H9 (cell line): Measurements from ENCODE around the gene PARP16. TPM values are rescaled to one million over a fixed set of nuclear protein-coding genes. Genes with fewer than 3 reads are reported as not detected.

Source experiments
- DNase-seq: peaks from one replicate; pipeline ENCODE4 v3.0.0-alpha.2; 2017
- H2AFZ ChIP-seq: one replicate; pipeline ENCODE4 v1.6.1; 2013; ENCODE audit warnings: mild to moderate bottlenecking, low read length, control low read depth, moderate library complexity
- H2AK5ac ChIP-seq: 2 replicates; pipeline ENCODE4 v1.6.1; 2013; ENCODE audit warnings: low read length, control low read depth, mixed read lengths; ENCODE audit not compliant: insufficient read length
- H2BK120ac ChIP-seq: one replicate; pipeline ENCODE4 v1.6.1; 2013; ENCODE audit warnings: low read depth, mild to moderate bottlenecking, low read length, control low read depth, inconsistent platforms; ENCODE audit not compliant: poor library complexity, severe bottlenecking
- H2BK12ac ChIP-seq: 2 replicates; pipeline ENCODE4 v1.6.1; 2013; ENCODE audit warnings: low read length, control low read depth, mixed read lengths, low read depth; ENCODE audit not compliant: insufficient read length
- H2BK15ac ChIP-seq: 2 replicates; pipeline ENCODE4 v1.6.1; 2013; ENCODE audit warnings: low read depth, low read length, control low read depth
- H2BK20ac ChIP-seq: one replicate; pipeline ENCODE4 v1.6.1; 2013; ENCODE audit warnings: low read depth, mild to moderate bottlenecking, low read length, control low read depth, inconsistent platforms; ENCODE audit not compliant: poor library complexity, severe bottlenecking
- H2BK5ac ChIP-seq: 2 replicates; pipeline ENCODE4 v1.6.1; 2013; ENCODE audit warnings: low read length, control low read depth, mixed read lengths; ENCODE audit not compliant: insufficient read length
- H3K14ac ChIP-seq: 2 replicates; pipeline ENCODE4 v1.6.1; 2013; ENCODE audit warnings: low read length, control low read depth; ENCODE audit not compliant: insufficient read depth
- H3K18ac ChIP-seq: 2 replicates; pipeline ENCODE4 v1.6.1; 2013; ENCODE audit warnings: low read depth, mild to moderate bottlenecking, mixed read lengths, low read length, control low read depth; ENCODE audit not compliant: insufficient read length
- H3K23ac ChIP-seq: 2 replicates; pipeline ENCODE4 v1.6.1; 2013; ENCODE audit warnings: low read length, control low read depth, mixed read lengths, low read depth; ENCODE audit not compliant: insufficient read length
- H3K23me2 ChIP-seq: 2 replicates; pipeline ENCODE4 v1.6.1; 2013; ENCODE audit warnings: low read depth, mild to moderate bottlenecking, mixed read lengths, low read length, control low read depth; ENCODE audit not compliant: insufficient read length, poor library complexity, severe bottlenecking
- H3K27ac ChIP-seq: 2 replicates; pipeline ENCODE4 v1.5.1; 2013; ENCODE audit warnings: low read length, control low read depth, mixed read lengths, low read depth; ENCODE audit not compliant: insufficient read length
- H3K27me3 ChIP-seq: 2 replicates; pipeline ENCODE4 v1.6.1; 2013; ENCODE audit warnings: low read length, control low read depth, inconsistent platforms; ENCODE audit not compliant: insufficient read depth
- H3K4ac ChIP-seq: 2 replicates; pipeline ENCODE4 v1.6.1; 2013; ENCODE audit warnings: low read depth, mild to moderate bottlenecking, control low read depth, inconsistent platforms, low read length, moderate library complexity
- H3K4me1 ChIP-seq: 2 replicates; pipeline ENCODE4 v1.6.1; 2013; ENCODE audit warnings: low read length, control low read depth, inconsistent platforms; ENCODE audit not compliant: insufficient read depth
- H3K4me2 ChIP-seq: 2 replicates; pipeline ENCODE4 v1.6.1; 2013; ENCODE audit warnings: low read length, control low read depth, mixed read lengths; ENCODE audit not compliant: insufficient read length, insufficient read depth
- H3K56ac ChIP-seq: 2 replicates; pipeline ENCODE4 v1.6.1; 2013; ENCODE audit warnings: low read depth, mild to moderate bottlenecking, mixed read lengths, low read length, control low read depth; ENCODE audit not compliant: insufficient read length
- H3K79me1 ChIP-seq: 2 replicates; pipeline ENCODE4 v1.6.1; 2013; ENCODE audit warnings: low read depth, mild to moderate bottlenecking, moderate library complexity, low read length, control low read depth, inconsistent platforms; ENCODE audit not compliant: insufficient read depth, poor library complexity, severe bottlenecking
- H3K79me2 ChIP-seq: 2 replicates; pipeline ENCODE4 v1.6.1; 2013; ENCODE audit warnings: low read length, control low read depth, inconsistent platforms; ENCODE audit not compliant: insufficient read depth
- H3K9ac ChIP-seq: 2 replicates; pipeline ENCODE4 v1.6.1; 2013; ENCODE audit warnings: low read length, control low read depth, mixed read lengths; ENCODE audit not compliant: insufficient read length; ENCODE audit errors: extremely low read depth
- H3K9me3 ChIP-seq: one replicate; pipeline ENCODE4 v1.6.1; 2013; ENCODE audit warnings: low read depth, low read length, inconsistent platforms; ENCODE audit not compliant: control insufficient read depth
- H3T11ph ChIP-seq: one replicate; pipeline ENCODE4 v1.6.1; 2013; ENCODE audit warnings: mild to moderate bottlenecking, low read length, control low read depth, inconsistent platforms
- H4K20me1 ChIP-seq: one replicate; pipeline ENCODE4 v1.6.1; 2013; ENCODE audit not compliant: control insufficient read depth, insufficient read length, insufficient read depth
- H4K5ac ChIP-seq: 2 replicates; pipeline ENCODE4 v1.6.1; 2013; ENCODE audit warnings: low read depth, mild to moderate bottlenecking, mixed read lengths, low read length, control low read depth; ENCODE audit not compliant: insufficient read length
- H4K8ac ChIP-seq: replicated peaks from 2 replicates; pipeline ENCODE4 v1.6.1; 2013; ENCODE audit warnings: low read length, control low read depth, mixed read lengths, low read depth; ENCODE audit not compliant: insufficient read length
- H4K91ac ChIP-seq: 2 replicates; pipeline ENCODE4 v1.6.1; 2013; ENCODE audit warnings: low read depth, mild to moderate bottlenecking, moderate library complexity, mixed read lengths, low read length, control low read depth; ENCODE audit not compliant: insufficient read length
- H3K27ac Mint-ChIP-seq, 3 experiments: 2 replicates in 2 of 3; 3 replicates in 1 of 3; pipeline ENCODE4 v1.8.0; 2020 to 2021; ENCODE audit warnings: mixed read lengths in 3 of 3, mild to moderate bottlenecking in 1 of 3, moderate library complexity in 1 of 3
- H3K27me3 Mint-ChIP-seq: 2 replicates; pipeline ENCODE4 v1.8.0; 2021; ENCODE audit warnings: low read depth, mild to moderate bottlenecking, moderate library complexity, mixed read lengths
- H3K36me3 Mint-ChIP-seq, 3 experiments: 2 replicates in 2 of 3; 3 replicates in 1 of 3; pipeline ENCODE4 v1.8.0; 2020 to 2021; ENCODE audit warnings: low read depth in 3 of 3, mixed read lengths in 3 of 3; ENCODE audit not compliant: insufficient read depth in 1 of 3
- H3K4me1 Mint-ChIP-seq, 2 experiments: 2 replicates each; pipeline ENCODE4 v1.8.0; 2020; ENCODE audit warnings: mixed read lengths in 2 of 2
- H3K4me3 Mint-ChIP-seq, 2 experiments: 2 replicates in 1 of 2; 3 replicates in 1 of 2; pipeline ENCODE4 v1.8.0; 2020 to 2021; ENCODE audit warnings: mild to moderate bottlenecking in 2 of 2, mixed read lengths in 2 of 2, moderate library complexity in 1 of 2
- H3K9me3 Mint-ChIP-seq, 2 experiments: 2 replicates in 1 of 2; 3 replicates in 1 of 2; pipeline ENCODE4 v1.8.0; 2020; ENCODE audit warnings: mild to moderate bottlenecking in 2 of 2, mixed read lengths in 2 of 2, moderate library complexity in 1 of 2
- CTCF ChIP-seq: fragments of 200-600 bp; sonication (generic); conservative IDR thresholded peaks from 3 replicates; pipeline ENCODE4 v1.8.0; 2021; ENCODE audit warnings: antibody characterized with exemption, mild to moderate bottlenecking
- WGBS: extraction: QIAGEN DNeasy Blood & Tissue Kit; methylation state at CpG from one replicate; pipeline ENCODE4 v1.1.7; 2013; ENCODE audit warnings: missing lambda C conversion rate, low lambda C conversion rate, mixed read lengths; ENCODE audit not compliant: insufficient read length; ENCODE audit errors: extremely low coverage; 5-methylcytosine and 5-hydroxymethylcytosine counted together
- total RNA-seq: library from RNA; stranded (reverse); gene quantifications from 2 replicates; pipeline ENCODE4 v1.2.1, GENCODE V29; 2021

PARP16 gene
- total RNA-seq, 1 experiment from 2014 or later: 3.9 TPM

- Histone ChIP-seq H3K79me1 (no peaks in the 10 kb centered on the region), H2AK5ac (no peak overlapping the region), H3K9me3 (no peaks in the 10 kb centered on the region), H3K9ac (no peak overlapping the region), H3K27ac (no peak overlapping the region), H2BK120ac (no peak overlapping the region), H2BK20ac (no peak overlapping the region), H2BK15ac (no peak overlapping the region), H4K20me1 (no peaks in the 10 kb centered on the region), H4K5ac (no peak overlapping the region), H3K18ac (no peak overlapping the region), H3K23ac (no peak overlapping the region), H3K4me2 (no peak overlapping the region), H3K56ac (no peak overlapping the region), H3T11ph (no peak overlapping the region), H2AFZ (no peak overlapping the region), H3K27me3 (no peaks in the 10 kb centered on the region), H3K23me2 (peaks cover 7% of the 10 kb centered on the region), H4K91ac (no peak overlapping the region), H3K79me2 (no peaks in the 10 kb centered on the region), H2BK12ac (no peak overlapping the region), H4K8ac (no peak overlapping the region), H2BK5ac (no peak overlapping the region), H3K4me1 (peaks cover 2% of the 10 kb centered on the region; the same call in 1 of the 2 replicates), H3K14ac (no peak overlapping the region), H3K4ac (no peak overlapping the region)
- Mint-ChIP-seq H3K4me3 (no peak overlapping the region; a peak in 1 of 5 replicates), H3K27ac (no peak overlapping the region), H3K9me3 (no peaks in the 10 kb centered on the region; a peak in 1 of 5 replicates), H3K4me1 (peaks cover 19 to 28% of the 10 kb centered on the region in 2 experiments), H3K36me3 (no peaks in the 10 kb centered on the region), H3K27me3 (peaks cover 2% of the 10 kb centered on the region; the same call in 1 of the 2 replicates)
- no CpG with 5 or more reads among the region's 24 CpGs for WGBS
- TF ChIP-seq CTCF: no peak
- DNase-seq: no peak
Observed at GRCh38 chr15:65302061-65302460, 15.4 kb upstream of the PARP16 start.
